Cardiac fibroblast (primary cell): ENCODE measurements around the gene CD99L2.
"Not testable (repeated sequence)": the region's sequence is repeated elsewhere in the genome, so short reads cannot be mapped to it uniquely, and the experiment has no call there.

Source experiments
- DNase-seq, 2 donors: peaks; one replicate each; pipeline versions ENCODE4 v3.0.0 to v3.0.0-alpha.2; 2010; ENCODE audit warnings: low read depth in 2 of 2
- H3K4me3 ChIP-seq, 2 donors: replicated peaks in 1 of 2; 1 replicate in 1 of 2; 2 replicates in 1 of 2; pipeline ENCODE4 v1.5.1; 2011; ENCODE audit warnings: low read depth in 2 of 2, low read length in 2 of 2, mild to moderate bottlenecking in 2 of 2, moderate library complexity in 1 of 2
- CTCF ChIP-seq: IDR thresholded peaks from one replicate; pipeline ENCODE4 v1.5.1; 2011; ENCODE audit warnings: low read depth, mild to moderate bottlenecking, low read length, inconsistent platforms

Gene CD99L2

GRCh38 chrX:150886381-150886780 lies 12.1 kb downstream of the CD99L2 start:
- no peak for DNase-seq
- TF ChIP-seq CTCF, result no peak
- H3K4me3 ChIP-seq, result no peak overlapping the region

- no peak for TF ChIP-seq CTCF
- no peak overlapping the region for H3K4me3 ChIP-seq
- no peak for DNase-seq
Observed at GRCh38 chrX:150880808-150881165, 17.7 kb downstream of the CD99L2 start.

- no peak for DNase-seq
- TF ChIP-seq CTCF, result no peak
- H3K4me3 ChIP-seq, result no peak overlapping the region
Observed at GRCh38 chrX:150879855-150880807, 18.3 kb downstream of the CD99L2 start.

- DNase-seq, H3K4me3 ChIP-seq: not testable (repeated sequence)
Observed at GRCh38 chrX:150875621-150876020, 22.8 kb downstream of the CD99L2 start.

- no peak for TF ChIP-seq CTCF
- H3K4me3 ChIP-seq, result no peak overlapping the region
- DNase-seq, result no peak
Observed at GRCh38 chrX:150874448-150874847, 24.0 kb downstream of the CD99L2 start.

- DNase-seq, result peak; percentile 15 to 41
- TF ChIP-seq CTCF, result no peak
- H3K4me3 ChIP-seq, result no peak overlapping the region
Observed at GRCh38 chrX:150873616-150874015, 24.9 kb downstream of the CD99L2 start.

GRCh38 chrX:150872773-150873336 lies 25.6 kb downstream of the CD99L2 start:
- no peak for DNase-seq
- TF ChIP-seq CTCF, result no peak
- H3K4me3 ChIP-seq, result no peak overlapping the region
